Colonic mucosa (tissue), 4 donors: ENCODE data around the gene CLEC16A. TPM values are rescaled to one million over a fixed set of nuclear protein-coding genes. Genes with fewer than 3 reads are reported as not detected.

Experiments
- DNase-seq: peaks from one replicate; pipeline ENCODE4 v3.0.0-alpha.2; 2020
- H3K27ac ChIP-seq: fragments of 200-600 bp; one replicate; pipeline ENCODE4 v1.8.0; 2021
- H3K27me3 ChIP-seq: fragments of 200-600 bp; one replicate; pipeline ENCODE4 v1.8.0; 2021
- H3K36me3 ChIP-seq: fragments of 200-600 bp; one replicate; pipeline ENCODE4 v1.8.0; 2021
- H3K4me1 ChIP-seq: fragments of 200-600 bp; one replicate; pipeline ENCODE4 v1.8.0; 2021; ENCODE audit warnings: mild to moderate bottlenecking
- H3K4me3 ChIP-seq: fragments of 200-600 bp; one replicate; pipeline ENCODE4 v1.8.0; 2021
- H3K9ac ChIP-seq, 2 donors: one replicate each; pipeline ENCODE4 v1.7.0; 2013; ENCODE audit warnings: control low read depth in 2 of 2, low read depth in 2 of 2, low read length in 2 of 2
- H3K9me3 ChIP-seq: fragments of 200-600 bp; one replicate; pipeline ENCODE4 v1.8.0; 2021
- CTCF ChIP-seq: fragments of 200-600 bp; IDR thresholded peaks from one replicate; pipeline ENCODE4 v1.8.0; 2022; ENCODE audit warnings: antibody characterized with exemption, mild to moderate bottlenecking
- intact Hi-C: fragments of 100-400 bp; cut with DNase I; formaldehyde crosslinking; loops from one replicate; pipeline ENCODE4 v1.14.1; 2022
- total RNA-seq, 2 donors: library from RNA; stranded (reverse); fragmentation: NEBNext Ultra II Directional in 1 of 2; extraction: Animal tissue kit (Norgen Biotek cat#: 25700) in 1 of 2; gene quantifications; one replicate each; pipeline ENCODE4 v1.2.1, GENCODE V29; 2021
- donor health status: healthy.
- donor health status: DM: no; HTN: no; CAD: no.
- donor health status: DM: no; HTN: no; CAD: no.

CLEC16A gene
- total RNA-seq, 2 donors from 2014 or later: 24.9 to 29.6 TPM

GRCh38 chr16:11212798-11213196 lies 268.4 kb downstream of the CLEC16A start:
- TF ChIP-seq CTCF: no peak
- intact Hi-C loops: no loop called here
- H3K9me3 ChIP-seq: no peaks in the 10 kb centered on the region

GRCh38 chr16:11213373-11213772 lies 269.0 kb downstream of the CLEC16A start:
- no peak overlapping the region for H3K27ac ChIP-seq
- intact Hi-C loops: no loop called here
- no peaks in the 10 kb centered on the region for H3K27me3 ChIP-seq
- H3K9me3 ChIP-seq: no peaks in the 10 kb centered on the region
- TF ChIP-seq CTCF: no peak
- no peaks in the 10 kb centered on the region for H3K36me3 ChIP-seq
- H3K4me3 ChIP-seq: no peak overlapping the region
- no peak for DNase-seq
- no peaks in the 10 kb centered on the region for H3K4me1 ChIP-seq
- H3K9ac ChIP-seq: no peak overlapping the region

More at GRCh38 chr16:11212798-11213196, 268.4 kb downstream of the CLEC16A start:
- no peak overlapping the region for H3K9ac ChIP-seq
- no peak for DNase-seq
- no peaks in the 10 kb centered on the region for H3K4me1 ChIP-seq
- no peaks in the 10 kb centered on the region for H3K27me3 ChIP-seq
- no peaks in the 10 kb centered on the region for H3K36me3 ChIP-seq
- H3K4me3 ChIP-seq: no peak overlapping the region
- H3K27ac ChIP-seq: no peak overlapping the region

- intact Hi-C loops: no loop called here
- no peaks in the 10 kb centered on the region for H3K9me3 ChIP-seq
- H3K27me3 ChIP-seq: no peaks in the 10 kb centered on the region
- H3K36me3 ChIP-seq: no peaks in the 10 kb centered on the region
- H3K4me3 ChIP-seq: no peak overlapping the region
- DNase-seq: no peak
- H3K9ac ChIP-seq: no peak overlapping the region
- H3K27ac ChIP-seq: no peak overlapping the region
- H3K4me1 ChIP-seq: no peaks in the 10 kb centered on the region
- TF ChIP-seq CTCF: no peak
These were observed 269.4 kb downstream of the CLEC16A start for GRCh38 chr16:11213799-11214198.

DNA sequence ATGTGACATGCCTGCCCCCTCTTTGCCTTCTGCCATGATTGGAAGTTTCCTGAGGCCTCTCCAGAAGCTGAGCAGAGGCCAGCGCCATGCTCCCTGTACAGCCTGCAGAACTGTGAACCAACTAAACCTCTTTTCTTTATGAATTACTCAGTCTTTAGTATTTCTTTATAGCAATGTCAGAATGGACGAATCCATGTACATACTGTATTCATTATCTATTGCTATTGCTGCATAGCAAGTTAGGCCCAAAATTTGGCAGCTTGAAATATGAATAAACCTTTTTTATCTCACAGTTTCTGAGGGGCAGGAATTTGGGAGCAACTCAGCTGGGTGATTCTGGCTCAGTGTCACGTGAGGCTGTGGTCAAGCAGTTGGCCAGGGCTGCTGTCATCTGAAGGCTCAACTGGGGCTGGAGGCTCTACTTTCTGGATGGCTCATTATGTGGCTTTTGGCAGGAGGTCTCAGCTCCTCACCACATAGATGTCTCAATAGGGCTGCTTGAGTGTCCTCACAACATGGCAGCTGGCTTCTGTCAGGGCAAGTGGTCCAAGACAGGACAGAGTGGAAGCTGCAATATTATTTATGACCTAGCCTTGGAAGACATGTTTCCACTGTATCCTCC lies 271.7 kb downstream of the CLEC16A start:
- intact Hi-C loops: no loop called here
- no peaks in the 10 kb centered on the region for H3K27me3 ChIP-seq
- H3K27ac ChIP-seq: no peak overlapping the region
- no peaks in the 10 kb centered on the region for H3K4me1 ChIP-seq
- H3K36me3 ChIP-seq: no peaks in the 10 kb centered on the region
- no peak for DNase-seq
- TF ChIP-seq CTCF: no peak
- H3K4me3 ChIP-seq: no peak overlapping the region
- H3K9me3 ChIP-seq: no peaks in the 10 kb centered on the region
- no peak overlapping the region for H3K9ac ChIP-seq

DNA sequence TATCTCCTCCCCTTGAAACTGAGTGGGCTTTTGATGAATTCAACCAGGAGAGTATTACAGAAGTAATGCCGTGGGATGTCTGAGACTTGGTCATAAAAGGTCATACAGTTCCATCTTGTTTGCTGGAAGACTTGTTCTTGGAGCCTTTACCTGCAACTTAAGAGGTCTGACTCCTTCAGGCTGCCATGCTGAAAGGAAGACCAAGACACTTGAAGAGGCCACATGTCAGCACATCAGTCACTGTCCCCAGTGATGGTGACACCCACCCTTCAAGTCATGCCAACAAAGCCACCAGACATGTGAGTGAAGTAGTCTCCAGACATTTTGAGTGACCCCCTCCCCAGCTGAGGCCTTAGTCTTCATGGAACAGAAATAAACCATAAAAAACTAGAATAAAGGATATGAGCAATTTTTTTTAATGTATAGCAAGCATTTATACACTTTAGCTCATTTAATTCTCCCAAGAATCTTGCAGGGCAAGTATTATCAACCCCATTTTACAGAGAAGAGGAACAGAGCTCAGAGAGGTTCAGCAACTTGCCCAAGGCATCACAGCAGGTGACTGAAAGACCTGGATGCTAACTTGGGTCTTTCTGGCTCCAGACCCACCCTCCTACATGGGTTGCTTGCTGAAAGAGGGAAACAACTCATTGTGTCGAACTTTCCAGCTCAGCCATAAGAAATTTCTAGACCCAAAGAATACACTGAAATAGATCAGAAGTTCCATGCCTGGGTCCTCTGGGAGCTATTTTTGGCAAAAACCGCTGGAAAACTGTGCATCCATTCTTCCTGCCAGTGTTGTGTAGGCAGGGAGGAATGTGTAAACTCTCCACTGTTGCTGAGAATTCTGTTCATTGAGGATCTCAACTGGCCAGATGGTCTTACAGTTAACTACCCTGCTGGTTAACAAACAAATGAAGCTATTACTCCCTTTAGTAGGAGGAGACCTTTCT lies 273.6 kb downstream of the CLEC16A start:
- intact Hi-C loops: no loop called here
- no peak for TF ChIP-seq CTCF
- no peak overlapping the region for H3K4me3 ChIP-seq
- no peak for DNase-seq
- H3K27ac ChIP-seq: no peak overlapping the region
- H3K27me3 ChIP-seq: no peaks in the 10 kb centered on the region
- H3K9me3 ChIP-seq: no peaks in the 10 kb centered on the region
- no peaks in the 10 kb centered on the region for H3K36me3 ChIP-seq
- H3K9ac ChIP-seq: no peak overlapping the region
- no peaks in the 10 kb centered on the region for H3K4me1 ChIP-seq
